Body of pancreas (tissue), 4 donors: ENCODE data around the gene SLMAP. TPM values are rescaled to one million over a fixed set of nuclear protein-coding genes. Genes with fewer than 3 reads are reported as not detected.

Source experiments
- ATAC-seq: fragments of 150-250 bp; one replicate; pipeline ENCODE4 v1.9.1; 2016
- DNase-seq, 4 donors: peaks; one replicate each; pipeline ENCODE4 v3.0.0-alpha.2; 2019
- H3K27ac ChIP-seq, 4 donors: fragments of 200-600 bp; sonication (generic); 1 replicate in 3 of 4; 2 replicates in 1 of 4; pipeline versions ENCODE4 v1.5.1 to v1.6.1; 2016 to 2019; ENCODE audit warnings: mild to moderate bottlenecking in 1 of 4, mixed read lengths in 1 of 4, moderate library complexity in 1 of 4
- H3K27me3 ChIP-seq, 2 donors: fragments of 200-600 bp; sonication (generic); one replicate each; pipeline ENCODE4 v1.6.0; 2016; ENCODE audit warnings: mild to moderate bottlenecking in 1 of 2
- H3K36me3 ChIP-seq, 2 donors: fragments of 200-600 bp; sonication (generic); replicated peaks in 1 of 2; 2 replicates each; pipeline ENCODE4 v1.5.1; 2016; ENCODE audit warnings: low read depth in 2 of 2; ENCODE audit not compliant: insufficient read depth in 1 of 2
- H3K4me1 ChIP-seq: fragments of 200-600 bp; sonication (generic); one replicate; pipeline ENCODE4 v1.6.0; 2016
- H3K4me3 ChIP-seq, 2 donors: fragments of 200-600 bp; sonication (generic); 1 replicate in 1 of 2; 2 replicates in 1 of 2; pipeline ENCODE4 v1.5.1; 2016 to 2019
- H3K9me3 ChIP-seq, 3 donors: fragments of 200-600 bp; sonication (generic); 1 replicate in 2 of 3; 2 replicates in 1 of 3; pipeline ENCODE4 v1.5.1; 2016
- CTCF ChIP-seq, 7 experiments: fragments of 450-650 bp in 4 of 7; fragments of 200-600 bp in 3 of 7; sonication (generic) in 3 of 7; IDR thresholded peaks; one replicate each; pipeline ENCODE4 v1.5.1; 2016 to 2019; ENCODE audit warnings: antibody characterized with exemption in 7 of 7
- POLR2A ChIP-seq, 3 donors: fragments of 450-650 bp; IDR thresholded peaks; one replicate each; pipeline ENCODE4 v1.6.1; 2016; ENCODE audit warnings: antibody characterized with exemption in 3 of 3, mild to moderate bottlenecking in 2 of 3
- WGBS, 2 donors: methylation state at CpG; one replicate each; pipeline ENCODE4 v1.1.5; 2017; 5-methylcytosine and 5-hydroxymethylcytosine counted together
- intact Hi-C: fragments of 100-400 bp; cut with DNase I; formaldehyde crosslinking; loops from one replicate; pipeline ENCODE4 v1.15.1; 2023
- total RNA-seq, 2 donors: library from RNA; depleted of rRNA; stranded (reverse); fragments of >200 nt; gene quantifications; one replicate each; pipeline ENCODE4 v1.1.0, GENCODE V29; 2016

Gene SLMAP
- total RNA-seq, 2 donors from 2014 or later, result 36.6 TPM

GRCh38 chr3:57729334-57730045 is 26.6 kb upstream of the SLMAP start:
- no peak for DNase-seq
- intact Hi-C loops, result no loop called here

GRCh38 chr3:57730682-57731081 is 25.4 kb upstream of the SLMAP start:
- intact Hi-C loops, result no loop called here
- 58 to 59% methylated on average over 3 of the region's 3 CpGs for WGBS, 2 donors

More at GRCh38 chr3:57729334-57730045, 26.6 kb upstream of the SLMAP start:
- no peaks in the 10 kb centered on the region for H3K27me3 ChIP-seq
- H3K4me1 ChIP-seq, result no peaks in the 10 kb centered on the region
- H3K36me3 ChIP-seq, result no peaks in the 10 kb centered on the region
- no peak for ATAC-seq
- H3K4me3 ChIP-seq, result no peak overlapping the region
- H3K9me3 ChIP-seq, result no peaks in the 10 kb centered on the region
- no peak overlapping the region for H3K27ac ChIP-seq
- TF ChIP-seq CTCF (IDR thresholded peaks at IDR 0.05), result no peak
- WGBS, 2 donors, result 78 to 90% methylated on average over 11 of the region's 11 CpGs

GRCh38 chr3:57731311-57731710 is 24.8 kb upstream of the SLMAP start:
- Histone ChIP-seq H3K27me3 (no peaks in the 10 kb centered on the region), H3K4me1 (no peaks in the 10 kb centered on the region), H3K36me3 (no peaks in the 10 kb centered on the region), H3K4me3 (no peak overlapping the region), H3K9me3 (no peaks in the 10 kb centered on the region), H3K27ac (no peak overlapping the region)
- 84 to 89% methylated on average over 1 of the region's 1 CpG for WGBS, 2 donors
- TF ChIP-seq POLR2A (IDR thresholded peaks at IDR 0.05), result no peak
- no peak for TF ChIP-seq CTCF (IDR thresholded peaks at IDR 0.05)
- DNase-seq, result no peak
- ATAC-seq, result no peak
- intact Hi-C loops, result no loop called here

More at GRCh38 chr3:57730682-57731081, 25.4 kb upstream of the SLMAP start:
- no peaks in the 10 kb centered on the region for H3K27me3 ChIP-seq
- no peak for TF ChIP-seq POLR2A (IDR thresholded peaks at IDR 0.05)
- TF ChIP-seq CTCF (IDR thresholded peaks at IDR 0.05), result no peak
- H3K36me3 ChIP-seq, result no peaks in the 10 kb centered on the region
- DNase-seq, result no peak
- no peak for ATAC-seq
- H3K27ac ChIP-seq, result no peak overlapping the region
- no peaks in the 10 kb centered on the region for H3K4me1 ChIP-seq
- H3K9me3 ChIP-seq, result no peaks in the 10 kb centered on the region
- no peak overlapping the region for H3K4me3 ChIP-seq

- no peak overlapping the region for H3K27ac ChIP-seq
- no peak overlapping the region for H3K4me3 ChIP-seq
- TF ChIP-seq CTCF (IDR thresholded peaks at IDR 0.05) (no peak), POLR2A (IDR thresholded peaks at IDR 0.05) (no peak)
- 71 to 81% methylated on average over 2 of the region's 2 CpGs for WGBS, 2 donors
- DNase-seq (no peak), ATAC-seq (no peak)
- intact Hi-C loops, result no loop called here
- no peaks in the 10 kb centered on the region for H3K9me3 ChIP-seq
- H3K36me3 ChIP-seq, result no peaks in the 10 kb centered on the region
- H3K4me1 ChIP-seq, result no peaks in the 10 kb centered on the region
- no peaks in the 10 kb centered on the region for H3K27me3 ChIP-seq
Observed at GRCh38 chr3:57733790-57734189, 22.3 kb upstream of the SLMAP start.

- no peak for DNase-seq
- no peaks in the 10 kb centered on the region for H3K36me3 ChIP-seq
- no peak overlapping the region for H3K4me3 ChIP-seq
- no peak for ATAC-seq
- H3K9me3 ChIP-seq, result no peaks in the 10 kb centered on the region
- no peaks in the 10 kb centered on the region for H3K27me3 ChIP-seq
- H3K27ac ChIP-seq, result no peak overlapping the region
- TF ChIP-seq POLR2A (IDR thresholded peaks at IDR 0.05) (no peak), CTCF (IDR thresholded peaks at IDR 0.05) (no peak)
- intact Hi-C loops, result no loop called here
- WGBS, 2 donors, result 57 to 68% methylated on average over 2 of the region's 2 CpGs
- no peaks in the 10 kb centered on the region for H3K4me1 ChIP-seq
Observed at GRCh38 chr3:57735405-57735804, 20.7 kb upstream of the SLMAP start.
